Heart right ventricle (tissue), 16 donors: ENCODE results near the gene SH3TC1. TPM values are rescaled to one million over a fixed set of nuclear protein-coding genes. Genes with fewer than 3 reads are reported as not detected.

Experiments used
- ATAC-seq, 8 donors: fragments of 200-7000 bp; cut with Tn5 transposase; one replicate each; pipeline ENCODE4 v1.9.1; 2020; ENCODE audit warnings: mild to moderate bottlenecking in 8 of 8, moderate library complexity in 8 of 8, moderate number of reproducible peaks in 1 of 8
- DNase-seq, 2 donors: peaks; one replicate each; pipeline ENCODE4 v3.0.0-alpha.2; 2020
- H3K27ac ChIP-seq, 10 donors: fragments of 200-600 bp; sonication (generic) in 2 of 10; one replicate each; pipeline versions ENCODE4 v1.5.0 to v1.8.0; 2020 to 2022; ENCODE audit warnings: mild to moderate bottlenecking in 3 of 10
- H3K27me3 ChIP-seq, 7 donors: fragments of 200-600 bp; one replicate each; pipeline ENCODE4 v1.8.0; 2021 to 2022; ENCODE audit warnings: mild to moderate bottlenecking in 2 of 7
- H3K36me3 ChIP-seq, 9 donors: fragments of 200-600 bp; sonication (generic) in 1 of 9; one replicate each; pipeline versions ENCODE4 v1.5.0 to v1.8.0; 2020 to 2022; ENCODE audit warnings: mild to moderate bottlenecking in 2 of 9
- H3K4me1 ChIP-seq, 9 donors: fragments of 200-600 bp; sonication (generic) in 1 of 9; one replicate each; pipeline versions ENCODE4 v1.5.0 to v1.8.0; 2020 to 2022; ENCODE audit warnings: mild to moderate bottlenecking in 4 of 9
- H3K4me3 ChIP-seq, 10 donors: fragments of 200-600 bp; sonication (generic) in 2 of 10; one replicate each; pipeline versions ENCODE4 v1.5.0 to v1.8.0; 2020 to 2022; ENCODE audit warnings: mild to moderate bottlenecking in 7 of 10, moderate library complexity in 2 of 10
- H3K9me3 ChIP-seq, 11 donors: fragments of 200-600 bp in 10 of 11; sonication (generic) in 2 of 11; one replicate each; pipeline versions ENCODE4 v1.5.0 to v1.8.0; 2013 to 2022; ENCODE audit warnings: mild to moderate bottlenecking in 2 of 11, control low read depth in 1 of 11, moderate library complexity in 1 of 11
- WGBS, 2 donors: extraction: QIAGEN DNeasy Blood & Tissue Kit; methylation state at CpG; one replicate each; pipeline ENCODE4 v1.1.7; 2013; ENCODE audit warnings: inconsistent platforms in 1 of 2; 5-methylcytosine and 5-hydroxymethylcytosine counted together
- intact Hi-C, 10 donors: fragments of 100-400 bp; cut with DNase I; formaldehyde crosslinking; loops; one replicate each; pipeline versions ENCODE4 v1.11.1 to v1.14.2; 2022
- long read RNA-seq, 3 donors: library from polyadenylated mRNA; unstranded; transcript quantifications; one replicate each; pipeline ENCODE4 v2.0.0, GENCODE V29; 2020 to 2021
- polyA plus RNA-seq, 2 donors: library from polyadenylated mRNA; stranded (reverse); fragments of 200-250 nt; gene quantifications; one replicate each; pipeline ENCODE4 v1.2.3, GENCODE V29; 2013
- total RNA-seq, 10 donors: library from RNA; stranded (reverse); fragmentation: NEBNext Ultra II Directional in 3 of 10; extraction: Animal tissue kit (Norgen Biotek cat#: 25700) in 3 of 10; gene quantifications; one replicate each; pipeline versions ENCODE4 v1.2.1 to v1.2.4, GENCODE V29; 2021 to 2023
- TF ChIP-seq, protein P1 (sequence below), 9 donors: fragments of 200-600 bp; sonication (generic) in 2 of 9; IDR thresholded peaks; one replicate each; pipeline versions ENCODE4 v1.5.0 to v1.8.0; 2021 to 2022; ENCODE audit warnings: antibody characterized with exemption in 9 of 9, mild to moderate bottlenecking in 5 of 9, moderate library complexity in 1 of 9
- donor health status: Arrhythmogenic right ventricular cardiomyopathy.
- donor health status: ischemic (EF 13 %, LVEDD 7.1; RV severe dilation, severe dysfunction).
- donor health status: healthy with polysubstance abuse.
- donor health status: DM: no; HTN: yes; CAD: no.
- donor health status: DM: no; HTN: no; CAD: no.
- donor health status: ischemic (EF 25% LVEDD 6.9; RV normal size, moderate dysfunction).
- donor health status: ischemic (EF 25% LVEDD 5.7; RV mildly dilated, moderate dysfunction).
- donor health status: healthy.
- donor health status: DM: yes; HTN: yes; CAD: no.
- donor health status: Ischemic cardiomyopathy.
- donor health status: ischemic (EF 35%, LVEDD 5.7; RV mildly dilated, moderate dysfunction).
- donor health status: nonischemic (EF 11% LVEDD 7.7; RV severe dilation, severe dysfunction).
- donor health status: DM: yes; HTN: yes; CAD: no.
- donor health status: PGD.
- donor health status: ischemic (EF 29% LVEDD 5.4; RV normal size, mild dysfunction).
- donor health status: nonischemic (EF 23%, LVEDD 6.1; RV moderate dilation, normal function).

Gene SH3TC1
- total RNA-seq = 10 to 100 TPM in 7 of 10 donors, 1 to 10 TPM in 3; 7.4 to 22.8 (median 12.7) TPM
- 1 to 10 TPM; 7.9 to 8.0 TPM for polyA plus RNA-seq
- long read RNA-seq, donor 1, full-length matches to known transcripts = 1 of 8 reads
- long read RNA-seq, donor 1, partial matches to known transcripts = 4 of 8 reads
- long read RNA-seq, donor 1, other reads (novel, unspliced or antisense) = 3 of 8 reads
- long read RNA-seq, donor 2, full-length matches to known transcripts = 3 of 16 reads
- long read RNA-seq, donor 2, partial matches to known transcripts = 7 of 16 reads
- long read RNA-seq, donor 2, other reads (novel, unspliced or antisense) = 6 of 16 reads
- long read RNA-seq, donor 3, full-length matches to known transcripts = 12 of 52 reads
- long read RNA-seq, donor 3, partial matches to known transcripts = 27 of 52 reads
- long read RNA-seq, donor 3, other reads (novel, unspliced or antisense) = 13 of 52 reads

DNA sequence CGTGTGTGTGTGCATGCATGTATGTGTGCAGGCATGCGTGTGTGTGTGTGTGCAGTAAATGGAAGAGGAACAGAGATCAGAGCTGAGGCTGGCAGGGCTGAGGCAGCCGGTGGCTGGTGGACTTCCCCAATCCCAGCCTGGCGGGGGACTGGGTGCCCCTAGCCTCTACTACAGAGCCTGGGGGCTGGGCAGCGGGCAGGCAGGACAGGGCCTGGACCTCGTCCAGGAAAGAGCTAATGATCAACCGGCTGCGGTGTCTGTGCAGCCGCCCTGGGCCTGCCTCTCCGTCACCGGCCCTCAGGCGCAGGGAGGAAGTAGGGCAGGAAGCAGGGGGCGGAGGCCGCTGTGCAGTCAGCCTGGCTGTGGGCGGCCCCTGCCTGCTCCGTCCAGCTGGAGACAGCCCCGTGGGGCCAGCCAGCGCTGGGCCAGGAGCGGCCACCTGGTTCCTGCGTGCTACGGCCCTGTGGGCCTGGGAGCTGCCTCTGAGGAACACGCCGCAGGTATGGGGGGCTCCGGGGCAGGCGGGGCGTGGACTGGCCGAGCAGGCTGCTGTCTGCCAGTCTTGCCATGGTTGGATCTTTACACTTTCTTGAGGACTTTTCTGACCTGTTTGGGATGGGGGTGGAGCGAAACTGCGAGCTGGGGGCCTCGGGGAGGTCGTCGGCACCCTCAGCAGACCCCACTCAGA is at the start of gene SH3TC1:
TSS of gene SH3TC1 (plus strand) at position 385 of the 688 bp plus-strand sequence. CDS start 5,905 bp downstream, outside the sequence.
- intact Hi-C loops = loop anchor here in 1 of 10 donors (10.0 kb wide), 1 partner anchor 384 kb away; no protein-coding TSS in a partner anchor
- H3K36me3 ChIP-seq = no peaks in the 10 kb centered on the region
- ATAC-seq = peak; percentile 90 to 93 (median 92)
- peaks cover 25 to 79% (median 69%) of the 10 kb centered on the region in 9 donors for H3K4me1 ChIP-seq
- H3K27ac ChIP-seq = peak within 1 kb of the TSS; percentile 43 to 95 (median 82)
- peak within 1 kb of the TSS; percentile 37 to 67 (median 52) for H3K4me3 ChIP-seq
- DNase-seq = peak; percentile 88
- no peaks in the 10 kb centered on the region for H3K9me3 ChIP-seq
- TF ChIP-seq, protein P1, sequence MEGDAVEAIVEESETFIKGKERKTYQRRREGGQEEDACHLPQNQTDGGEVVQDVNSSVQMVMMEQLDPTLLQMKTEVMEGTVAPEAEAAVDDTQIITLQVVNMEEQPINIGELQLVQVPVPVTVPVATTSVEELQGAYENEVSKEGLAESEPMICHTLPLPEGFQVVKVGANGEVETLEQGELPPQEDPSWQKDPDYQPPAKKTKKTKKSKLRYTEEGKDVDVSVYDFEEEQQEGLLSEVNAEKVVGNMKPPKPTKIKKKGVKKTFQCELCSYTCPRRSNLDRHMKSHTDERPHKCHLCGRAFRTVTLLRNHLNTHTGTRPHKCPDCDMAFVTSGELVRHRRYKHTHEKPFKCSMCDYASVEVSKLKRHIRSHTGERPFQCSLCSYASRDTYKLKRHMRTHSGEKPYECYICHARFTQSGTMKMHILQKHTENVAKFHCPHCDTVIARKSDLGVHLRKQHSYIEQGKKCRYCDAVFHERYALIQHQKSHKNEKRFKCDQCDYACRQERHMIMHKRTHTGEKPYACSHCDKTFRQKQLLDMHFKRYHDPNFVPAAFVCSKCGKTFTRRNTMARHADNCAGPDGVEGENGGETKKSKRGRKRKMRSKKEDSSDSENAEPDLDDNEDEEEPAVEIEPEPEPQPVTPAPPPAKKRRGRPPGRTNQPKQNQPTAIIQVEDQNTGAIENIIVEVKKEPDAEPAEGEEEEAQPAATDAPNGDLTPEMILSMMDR (IDR thresholded peaks at IDR 0.05) = peak in 1 of 9 donors; percentile 19
- WGBS, 2 donors = 20 to 28% methylated on average over 28 to 32 of the region's 32 CpGs
- no peaks in the 10 kb centered on the region for H3K27me3 ChIP-seq

GRCh38 chr4:8149664-8150063 is 49.4 kb upstream of the SH3TC1 start:
- Histone ChIP-seq H3K4me1 (peaks cover 0 to 37% (median 10%) of the 10 kb centered on the region in 9 donors), H3K27ac (no peak overlapping the region), H3K4me3 (no peak overlapping the region), H3K9me3 (no peaks in the 10 kb centered on the region), H3K36me3 (no peaks in the 10 kb centered on the region), H3K27me3 (peaks cover 0 to 4% (median 0%) of the 10 kb centered on the region in 7 donors)
- ATAC-seq = no peak
- 80 to 85% methylated on average over 7 of the region's 7 CpGs for WGBS, 2 donors
- DNase-seq = peak in 1 of 2 donors; percentile 2
- TF ChIP-seq, protein P1 (IDR thresholded peaks at IDR 0.05) = no peak
- intact Hi-C loops = no loop called here

DNA sequence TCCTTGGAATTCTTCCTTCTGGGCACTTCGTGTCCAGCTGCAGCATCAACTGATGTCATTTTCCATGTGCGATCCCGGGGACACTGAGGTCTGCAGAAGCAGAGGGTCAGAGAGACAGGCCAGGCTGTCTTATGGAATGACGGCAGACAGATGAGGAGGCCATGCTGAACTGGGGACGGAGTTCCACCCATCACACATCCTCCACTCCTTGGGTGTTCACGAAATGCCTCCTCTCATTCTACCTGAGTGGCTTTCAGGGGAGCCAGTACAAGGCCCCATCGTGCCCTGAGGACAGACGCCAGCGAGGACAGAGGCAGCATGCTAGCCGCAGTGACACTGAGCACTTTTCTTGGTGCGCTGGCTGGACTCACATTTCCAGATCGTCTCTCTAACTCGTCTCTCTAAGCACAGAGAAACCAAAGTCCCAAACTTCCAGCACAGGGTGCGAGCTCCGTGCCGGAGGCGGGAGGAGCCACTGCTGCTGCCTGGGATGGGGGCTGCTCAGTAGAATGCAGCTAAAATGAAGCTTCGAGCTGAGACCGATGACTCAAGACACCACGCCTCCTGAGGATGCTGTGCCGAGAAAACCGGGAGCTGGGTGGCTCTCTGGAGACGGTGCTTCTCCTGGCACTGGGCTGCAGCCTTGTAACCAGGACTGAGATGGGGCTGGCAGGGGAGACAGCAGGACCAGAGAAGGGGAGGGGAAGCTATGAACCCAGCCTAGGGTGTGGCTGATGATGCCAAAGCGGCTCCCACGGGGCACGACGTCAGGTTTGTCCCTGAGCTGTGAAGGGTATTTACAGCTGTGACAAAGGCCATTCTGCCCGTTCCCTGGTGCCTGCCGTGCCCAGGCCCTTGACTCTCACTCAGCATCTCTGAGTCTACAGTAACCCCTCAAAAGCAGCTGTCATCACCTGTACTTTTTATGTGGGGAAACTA is 48.7 kb upstream of the SH3TC1 start:
- Histone ChIP-seq H3K27me3 (no peaks in the 10 kb centered on the region), H3K9me3 (no peaks in the 10 kb centered on the region), H3K27ac (no peak overlapping the region), H3K4me1 (peaks cover 0 to 29% (median 6%) of the 10 kb centered on the region in 9 donors), H3K36me3 (no peaks in the 10 kb centered on the region), H3K4me3 (no peak overlapping the region)
- 80 to 81% methylated on average over 29 of the region's 29 CpGs for WGBS, 2 donors
- TF ChIP-seq, protein P1 (IDR thresholded peaks at IDR 0.05) = no peak
- peak in 1 of 2 donors; percentile 18 for DNase-seq
- intact Hi-C loops = no loop called here
- peak in 3 of 8 donors; percentile 34 to 53 (median 35) for ATAC-seq
